Activated gamma-delta T cell (primary cell): ENCODE results near the gene CPLX4.

Experiments
- DNase-seq: peaks from one replicate; lab custom pipeline; 2025; lab: John Stamatoyannopoulos, UW
- total RNA-seq, 2 donors: gene quantifications; one replicate each; lab custom pipeline; 2026; lab: John Stamatoyannopoulos, UW

CPLX4 gene
- 0.10 to 0.13 reads per million in 2 donors for total RNA-seq

GRCh38 chr18:59318460-59319050 lies at the start of gene CPLX4:
TSS of gene CPLX4 (minus strand) at chr18:59318649. CDS start at chr18:59318462, 187 bp downstream.
- no peak for DNase-seq

- no peak for DNase-seq
Measured at GRCh38 chr18:59360381-59360780, 41.9 kb upstream of the CPLX4 start.

GRCh38 chr18:59359576-59359952 lies 41.1 kb upstream of the CPLX4 start:
- no peak for DNase-seq

- peak; percentile 92 for DNase-seq
Measured at GRCh38 chr18:59358712-59359575, 40.5 kb upstream of the CPLX4 start, which contains the start of gene LMAN1. TSS of gene LMAN1 (minus strand) at chr18:59359265. CDS start at chr18:59359244, 21 bp downstream.

GRCh38 chr18:59358414-59358711 lies 39.9 kb upstream of the CPLX4 start:
- DNase-seq = no peak

- DNase-seq = no peak
Measured at GRCh38 chr18:59357928-59358327, 39.5 kb upstream of the CPLX4 start.

GRCh38 chr18:59354731-59355130 lies 36.3 kb upstream of the CPLX4 start:
- DNase-seq = no peak

GRCh38 chr18:59353079-59353680 lies 34.7 kb upstream of the CPLX4 start:
- no peak for DNase-seq

- no peak for DNase-seq
Measured at GRCh38 chr18:59352250-59352855, 33.9 kb upstream of the CPLX4 start.

GRCh38 chr18:59345556-59345955 lies 27.1 kb upstream of the CPLX4 start:
- no peak for DNase-seq

- no peak for DNase-seq
Measured at GRCh38 chr18:59344996-59345395, 26.5 kb upstream of the CPLX4 start.

- DNase-seq = no peak
Measured at GRCh38 chr18:59343926-59344325, 25.5 kb upstream of the CPLX4 start.

- DNase-seq = no peak
Measured at GRCh38 chr18:59340817-59341216, 22.4 kb upstream of the CPLX4 start.

- no peak for DNase-seq
Measured at GRCh38 chr18:59340312-59340711, 21.9 kb upstream of the CPLX4 start.

GRCh38 chr18:59332986-59333385 lies 14.5 kb upstream of the CPLX4 start:
- DNase-seq = no peak

GRCh38 chr18:59328683-59329082 lies 10.2 kb upstream of the CPLX4 start:
- DNase-seq = no peak

- no peak for DNase-seq
Measured at GRCh38 chr18:59325965-59326364, 7.5 kb upstream of the CPLX4 start.

- no peak for DNase-seq
Measured at GRCh38 chr18:59324623-59324971, 6.1 kb upstream of the CPLX4 start.

- no peak for DNase-seq
Measured at GRCh38 chr18:59323931-59324622, 5.6 kb upstream of the CPLX4 start.

- no peak for DNase-seq
Measured at GRCh38 chr18:59311631-59312030, 6.8 kb downstream of the CPLX4 start.

GRCh38 chr18:59308938-59309260 lies 9.6 kb downstream of the CPLX4 start:
- no peak for DNase-seq

GRCh38 chr18:59308248-59308937 lies 10.1 kb downstream of the CPLX4 start:
- DNase-seq = peak; percentile 18
